T follicular helper cell (primary cell): ENCODE data around the gene ABCB6.
"Not testable (repeated sequence)": the region's sequence is repeated elsewhere in the genome, so short reads cannot be mapped to it uniquely, and the experiment has no call there.

ENCODE experiments used
- DNase-seq: peaks from one replicate; pipeline ENCODE4 v3.0.0-alpha.2; 2020; ENCODE audit warnings: low read depth
- total RNA-seq, 2 experiments: gene quantifications; one replicate each; lab custom pipeline; 2026; lab: John Stamatoyannopoulos, UW

ABCB6 gene
- total RNA-seq: 2.2 to 2.3 reads per million in 2 experiments

DNA sequence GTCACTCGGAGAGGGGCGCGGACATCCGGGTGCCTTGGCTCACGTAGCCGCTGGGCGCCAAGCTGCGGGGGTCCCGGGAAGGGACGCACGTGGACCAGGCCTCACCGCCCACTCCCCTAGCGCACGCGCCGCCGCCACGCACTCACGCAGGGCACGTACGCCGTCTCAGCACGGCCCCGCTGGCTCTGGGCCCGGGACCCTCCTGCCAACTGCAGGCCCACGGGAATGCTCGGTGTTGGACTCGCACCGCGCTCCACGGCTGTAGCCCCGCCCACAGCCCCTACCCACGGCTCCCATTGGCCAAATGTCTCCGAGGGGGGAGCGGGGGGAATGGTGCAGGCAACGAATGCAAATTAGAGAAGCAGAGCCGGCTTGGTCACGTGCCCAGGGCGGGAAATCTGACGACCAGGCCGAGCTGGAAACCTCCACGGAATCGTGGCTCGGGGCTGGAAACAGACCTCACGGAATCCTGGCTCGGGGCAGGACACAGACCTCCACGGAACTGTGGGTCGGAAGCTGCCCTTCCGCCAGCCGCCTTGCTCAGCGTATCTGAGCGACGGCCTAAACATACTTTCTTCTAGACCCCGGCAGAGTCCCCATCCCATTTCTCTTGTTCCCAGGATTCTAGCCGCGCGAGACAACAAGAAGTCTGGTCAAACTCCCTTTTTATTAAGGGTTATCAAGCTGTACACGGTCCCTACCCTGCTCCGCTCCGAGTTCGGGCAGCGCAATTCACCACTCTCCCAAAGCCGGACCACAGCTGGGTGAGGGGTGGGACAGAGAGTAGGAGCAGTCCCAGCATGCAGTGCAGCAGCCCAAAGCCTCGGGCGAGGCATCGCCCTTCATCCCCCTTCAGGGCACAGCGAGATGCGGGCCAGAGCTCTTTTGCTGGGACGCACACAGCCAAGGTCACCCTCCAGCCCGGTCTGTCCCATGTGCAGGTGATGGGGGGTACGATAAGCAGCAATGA, at the start of gene ABCB6:
ABCB6 (minus strand) TSS at position 227 of the 970 bp plus-strand sequence. CDS start 285 bp downstream, outside the sequence.
- peak; percentile 86 for DNase-seq

DNA sequence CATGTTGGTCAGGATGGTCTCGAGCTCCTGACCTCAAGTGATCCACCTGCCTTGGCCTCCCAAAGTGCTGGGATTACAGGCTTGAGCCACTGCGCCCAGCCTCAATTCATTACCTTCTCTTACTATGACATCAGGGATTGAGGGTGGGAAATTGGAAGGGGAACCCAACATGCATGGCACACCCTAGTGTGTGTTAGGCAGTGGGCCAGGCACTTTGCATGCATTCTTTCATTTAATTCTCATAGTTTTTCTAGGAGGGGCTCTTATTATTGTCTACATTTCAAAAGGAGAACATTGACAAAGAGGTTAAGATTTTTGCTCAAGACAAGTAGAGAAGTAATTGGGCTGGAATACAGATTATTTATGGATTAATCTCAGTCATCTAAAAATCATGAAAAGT, 49.5 kb upstream of the ABCB6 start:
- DNase-seq: no peak

GRCh38 chr2:219266886-219267285, 48.1 kb upstream of the ABCB6 start:
- no peak for DNase-seq

- DNase-seq: no peak
Measured at GRCh38 chr2:219266232-219266631, 47.5 kb upstream of the ABCB6 start.

- no peak for DNase-seq
Measured at GRCh38 chr2:219261024-219261855, 42.5 kb upstream of the ABCB6 start.

DNA sequence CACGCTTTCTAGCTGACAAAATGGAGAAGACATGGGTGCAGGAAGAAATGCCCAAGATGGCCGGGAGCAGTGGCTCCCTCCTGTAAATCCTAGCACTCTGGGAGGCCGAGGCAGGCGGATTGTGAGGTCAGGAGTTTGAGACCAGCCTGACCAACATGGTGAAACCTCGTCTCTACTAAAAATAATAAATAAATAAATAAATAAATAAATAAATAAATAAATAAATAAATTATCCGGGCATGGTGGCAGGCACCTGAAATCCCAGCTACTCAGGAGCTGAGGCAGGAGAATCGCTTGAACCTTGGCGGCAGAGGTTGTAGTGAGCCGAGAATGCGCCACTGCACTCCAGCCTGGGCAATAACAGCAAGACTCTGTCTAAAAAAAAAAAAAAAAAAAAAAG, 40.2 kb upstream of the ABCB6 start:
- not testable (repeated sequence) for DNase-seq

DNA sequence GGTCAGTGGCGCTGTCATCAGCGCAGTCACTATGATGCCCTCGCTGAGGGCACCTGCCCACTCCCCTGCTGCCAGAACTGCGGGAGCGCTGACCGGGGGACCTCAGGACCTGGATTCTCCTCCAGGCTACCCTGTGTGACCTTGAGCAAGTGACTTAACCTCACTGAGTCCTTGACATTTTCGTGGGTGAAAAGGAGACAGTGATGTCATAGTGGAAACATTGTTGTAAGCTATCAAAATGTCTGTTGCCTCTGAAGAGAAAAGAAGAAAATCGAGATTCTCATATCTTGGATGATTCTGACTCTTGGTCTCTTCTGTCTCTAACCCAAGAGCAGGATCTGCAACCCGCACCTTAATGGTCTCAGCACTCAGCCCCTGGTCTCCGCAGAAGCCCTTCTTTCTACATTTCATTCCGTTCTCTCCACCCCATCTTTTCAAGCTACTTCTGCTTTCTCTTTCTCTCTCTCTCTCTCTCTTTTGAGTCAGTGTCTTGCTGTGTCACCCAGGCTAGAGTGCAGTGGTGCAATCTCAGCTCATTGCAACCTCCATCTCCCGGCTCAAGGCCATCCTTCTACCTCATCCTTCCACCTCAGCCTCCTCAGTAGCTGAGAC, 35.9 kb upstream of the ABCB6 start:
- peak; percentile 19 for DNase-seq

GRCh38 chr2:219253753-219254589, 35.2 kb upstream of the ABCB6 start, which contains the start of gene TUBA4A:
Gene TUBA4A (minus strand): TSS chr2:219253918. CDS start chr2:219253858, 60 bp downstream.
- peak; percentile 90 for DNase-seq

DNA sequence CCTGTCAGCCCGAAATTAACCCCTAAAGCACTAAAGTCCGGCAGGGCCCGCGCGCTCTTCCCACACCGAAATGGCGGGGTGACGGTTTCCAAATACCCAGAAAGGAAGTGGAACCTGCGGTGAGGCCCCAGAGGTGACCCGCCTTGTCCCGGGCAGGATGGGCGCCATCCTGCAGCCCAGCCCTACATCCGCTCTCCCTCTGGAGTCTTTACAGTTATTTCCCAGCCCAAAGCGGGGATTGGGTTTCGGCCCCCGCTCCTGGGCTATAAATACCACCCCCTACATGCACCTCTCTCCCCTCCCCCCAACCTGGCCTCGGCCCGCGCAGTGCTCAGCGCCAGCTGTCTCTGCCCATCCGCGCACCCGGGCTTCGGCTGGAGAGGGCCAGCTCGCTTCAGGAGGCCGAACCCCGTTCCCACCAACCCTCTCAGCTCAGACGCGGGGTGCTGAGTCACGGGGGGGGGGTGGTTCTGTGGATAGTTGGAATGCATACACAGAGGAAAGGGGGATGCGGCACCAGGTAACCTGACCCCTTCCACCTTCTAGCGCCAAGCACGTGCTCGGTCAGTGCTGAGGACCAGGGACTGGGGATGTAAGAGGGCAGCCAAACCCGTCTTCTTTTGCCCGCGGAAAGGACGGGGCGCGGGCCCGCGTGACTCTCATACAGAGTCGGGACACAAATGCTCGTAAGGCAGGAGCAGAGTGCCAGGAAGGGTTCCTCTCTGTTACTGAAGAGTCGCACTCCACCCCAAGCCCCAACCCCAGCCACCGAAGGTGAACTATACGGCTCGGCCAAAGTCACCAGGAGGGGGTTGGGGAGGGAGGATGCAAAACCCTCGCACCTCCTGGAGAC, 34.4 kb upstream of the ABCB6 start, which contains the start of gene TUBA4B:
TUBA4B (plus strand) TSS at position 344 of the 853 bp plus-strand sequence; CDS start at position 509, 165 bp downstream.
- peak; percentile 33 for DNase-seq

GRCh38 chr2:219252570-219252899, 33.8 kb upstream of the ABCB6 start:
- no peak for DNase-seq

- DNase-seq: no peak
Measured at GRCh38 chr2:219252084-219252483, 33.3 kb upstream of the ABCB6 start.

- DNase-seq: no peak
Measured at GRCh38 chr2:219251656-219252055, 32.9 kb upstream of the ABCB6 start.

DNA sequence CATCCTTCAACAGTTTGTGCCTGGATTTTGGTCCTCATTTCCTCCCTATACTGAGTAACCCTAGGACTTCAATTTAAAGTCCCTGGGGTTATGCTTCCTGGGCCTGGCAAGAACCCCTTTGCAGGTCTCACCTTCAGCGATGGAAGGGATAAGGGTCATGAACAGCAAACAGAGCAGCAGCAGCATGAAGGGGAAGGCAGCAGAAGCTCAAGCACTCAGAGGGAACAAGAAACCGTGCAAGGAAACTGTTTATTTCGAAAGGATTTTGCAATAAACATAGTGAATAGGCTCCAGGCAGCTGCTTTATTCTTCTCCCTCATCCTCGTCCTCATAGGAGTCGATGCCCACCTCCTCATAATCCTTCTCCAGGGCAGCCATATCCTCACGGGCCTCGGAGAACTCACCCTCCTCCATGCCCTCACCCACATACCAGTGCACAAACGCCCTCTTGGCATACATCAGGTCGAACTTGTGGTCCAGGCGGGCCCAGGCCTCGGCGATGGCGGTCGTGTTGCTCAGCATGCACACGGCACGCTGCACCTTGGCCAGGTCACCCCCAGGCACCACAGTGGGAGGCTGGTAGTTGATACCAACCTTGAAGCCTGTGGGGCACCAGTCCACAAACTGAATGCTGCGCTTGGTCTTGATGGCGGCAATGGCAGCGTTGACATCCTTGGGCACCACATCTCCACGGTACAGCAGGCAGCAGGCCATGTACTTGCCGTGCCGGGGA, 31.5 kb upstream of the ABCB6 start:
- no peak for DNase-seq

- DNase-seq: peak; percentile 35
Measured at GRCh38 chr2:219249203-219249980, 30.6 kb upstream of the ABCB6 start.

DNA sequence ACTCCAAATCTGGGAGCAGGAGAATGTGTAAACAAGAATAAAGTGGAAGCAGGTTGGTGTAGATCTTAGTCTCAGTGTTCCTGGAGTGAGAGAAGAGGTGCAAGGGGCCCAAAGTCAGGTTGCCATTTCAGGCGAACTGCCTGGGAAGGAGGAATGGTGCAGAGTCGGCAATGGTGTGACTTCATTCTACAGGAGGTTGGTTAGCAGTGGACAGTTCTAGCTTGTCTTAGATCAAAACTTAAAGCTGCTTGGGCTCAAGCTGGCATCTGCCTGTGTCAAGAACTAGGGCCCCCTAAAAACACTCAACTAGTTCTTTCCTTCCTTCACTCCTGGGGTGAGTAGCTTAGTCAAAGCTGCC, 30.1 kb upstream of the ABCB6 start:
- no peak for DNase-seq

GRCh38 chr2:219247678-219248642, 29.2 kb upstream of the ABCB6 start:
- DNase-seq: peak; percentile 45

DNA sequence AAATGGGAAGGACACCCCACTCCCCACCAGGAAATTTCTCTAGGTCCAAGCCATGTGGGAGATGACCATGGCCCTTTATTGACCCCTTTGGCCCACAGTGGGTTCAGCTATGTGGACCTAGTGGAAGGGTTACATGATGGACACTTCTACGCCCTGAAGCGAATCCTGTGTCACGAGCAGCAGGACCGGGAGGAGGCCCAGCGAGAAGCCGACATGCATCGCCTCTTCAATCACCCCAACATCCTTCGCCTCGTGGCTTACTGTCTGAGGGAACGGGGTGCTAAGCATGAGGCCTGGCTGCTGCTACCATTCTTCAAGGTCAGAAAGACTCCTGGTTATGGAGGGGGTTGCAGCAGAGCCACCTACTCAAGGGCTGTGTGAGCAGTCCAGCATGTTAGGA, 27.8 kb upstream of the ABCB6 start:
- no peak for DNase-seq

DNA sequence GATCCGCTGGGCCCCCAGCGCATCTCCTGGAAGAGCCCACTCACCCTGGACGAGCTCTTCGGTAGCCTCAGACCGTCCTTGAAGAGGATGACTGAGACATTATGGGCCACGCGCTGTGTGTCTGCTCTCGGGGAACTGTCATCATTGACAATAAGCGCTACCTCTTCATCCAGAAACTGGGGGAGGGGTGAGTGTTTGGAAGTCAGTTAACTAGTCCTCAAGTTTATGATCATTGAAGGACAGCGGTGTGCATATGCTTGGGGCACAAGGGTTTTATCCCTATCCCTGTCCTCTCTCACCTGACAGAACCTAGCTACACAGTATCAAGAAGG, 27.1 kb upstream of the ABCB6 start:
- no peak for DNase-seq
